Transverse colon (tissue), 4 donors: ENCODE results near the gene ANAPC16. TPM values are rescaled to one million over a fixed set of nuclear protein-coding genes. Genes with fewer than 3 reads are reported as not detected.

Experiments
- DNase-seq: peaks from one replicate; pipeline ENCODE4 v3.0.0-alpha.2; 2019
- H3K27ac ChIP-seq, 4 donors: fragments of 200-600 bp; sonication (generic); 2 replicates each; pipeline ENCODE4 v1.5.1; 2016 to 2018; ENCODE audit warnings: inconsistent platforms in 4 of 4
- H3K27me3 ChIP-seq: fragments of 200-600 bp; sonication (generic); 2 replicates; pipeline ENCODE4 v1.5.1; 2017; ENCODE audit warnings: inconsistent platforms
- H3K36me3 ChIP-seq, 4 donors: fragments of 200-600 bp; sonication (generic); 2 replicates each; pipeline ENCODE4 v1.5.1; 2017 to 2019; ENCODE audit warnings: inconsistent platforms in 4 of 4
- H3K4me1 ChIP-seq, 4 donors: fragments of 200-600 bp; sonication (generic); 2 replicates each; pipeline ENCODE4 v1.5.1; 2017 to 2020; ENCODE audit warnings: inconsistent platforms in 4 of 4
- H3K4me3 ChIP-seq, 4 donors: fragments of 200-600 bp; sonication (generic); 1 replicate in 1 of 4; 2 replicates in 3 of 4; pipeline versions ENCODE4 v1.5.1 to v1.6.1; 2017 to 2019; ENCODE audit warnings: inconsistent platforms in 4 of 4
- H3K9me3 ChIP-seq, 2 donors: fragments of 200-600 bp; sonication (generic); 2 replicates each; pipeline ENCODE4 v1.5.1; 2017 to 2019; ENCODE audit warnings: inconsistent platforms in 2 of 2
- CTCF ChIP-seq, 5 experiments: fragments of 200-600 bp in 3 of 5; fragments of 450-650 bp in 2 of 5; sonication (generic) in 3 of 5; IDR thresholded peaks; 1 replicate in 2 of 5; 2 replicates in 3 of 5; pipeline ENCODE4 v1.5.1; 2016 to 2017; ENCODE audit warnings: antibody characterized with exemption in 5 of 5, inconsistent platforms in 3 of 5, mild to moderate bottlenecking in 2 of 5, moderate library complexity in 1 of 5
- EP300 ChIP-seq: sonication (generic); formaldehyde crosslinking; IDR thresholded peaks from one replicate; pipeline ENCODE4 v1.6.1; 2017; ENCODE audit warnings: antibody characterized with exemption, low read depth
- POLR2A ChIP-seq: fragments of 450-650 bp; IDR thresholded peaks from one replicate; pipeline ENCODE4 v1.6.1; 2016; ENCODE audit warnings: antibody characterized with exemption, mild to moderate bottlenecking, moderate library complexity
- POLR2AphosphoS5 ChIP-seq, 3 donors: sonication (generic); formaldehyde crosslinking; IDR thresholded peaks; one replicate each; pipeline ENCODE4 v1.6.1; 2016; ENCODE audit warnings: antibody characterized with exemption in 3 of 3
- WGBS, 2 donors: methylation state at CpG; one replicate each; pipeline ENCODE4 v1.1.5; 2018; ENCODE audit warnings: low coverage in 1 of 2; 5-methylcytosine and 5-hydroxymethylcytosine counted together
- in situ Hi-C, 4 donors: fragments of 200-750 bp; cut with MboI; loops; one replicate each; pipeline versions ENCODE4 v1.15.0 to v1.15.1; 2017; ENCODE audit warnings: low sequenced_read_pairs in 3 of 4, low pct_ligation_motif_present in 1 of 4, low pct_unique_long_range_greater_than_20kb in 1 of 4
- intact Hi-C: fragments of 100-400 bp; cut with DNase I; formaldehyde crosslinking; loops from one replicate; pipeline ENCODE4 v1.15.1; 2023; ENCODE audit warnings: low total_unique reads
- total RNA-seq, 4 donors: library from RNA; depleted of rRNA; stranded (reverse); fragments of >200 nt; gene quantifications; one replicate each; pipeline ENCODE4 v1.1.0, GENCODE V29; 2016

The ANAPC16 gene
- total RNA-seq, 4 donors from 2014 or later: 57.6 to 77.4 (median 65.5) TPM

GRCh38 chr10:72234560-72235095, 18.8 kb downstream of the ANAPC16 start:
- intact Hi-C loops (no loop called here), in situ Hi-C loops (loop anchor here in 1 of 4 donors (25.0 kb wide), 1 partner anchor 103 kb away; no protein-coding TSS in a partner anchor)
- H3K4me3 ChIP-seq: no peak overlapping the region
- H3K4me1 ChIP-seq: peaks cover 0 to 7% (median 3%) of the 10 kb centered on the region in 4 donors
- WGBS, 2 donors: 67 to 74% methylated on average over 5 to 6 of the region's 6 CpGs
- H3K9me3 ChIP-seq: no peaks in the 10 kb centered on the region
- H3K27me3 ChIP-seq: no peaks in the 10 kb centered on the region
- no peak overlapping the region for H3K27ac ChIP-seq
- no peak for DNase-seq
- peaks cover 0 to 49% (median 23%) of the 10 kb centered on the region in 4 donors for H3K36me3 ChIP-seq
- TF ChIP-seq CTCF (IDR thresholded peaks at IDR 0.05): no peak
- TF ChIP-seq POLR2AphosphoS5 (IDR thresholded peaks at IDR 0.05): no peak
- TF ChIP-seq EP300: no peak
- TF ChIP-seq POLR2A: no peak

- no peaks in the 10 kb centered on the region for H3K4me1 ChIP-seq
- TF ChIP-seq POLR2A: no peak
- no peak for TF ChIP-seq CTCF (IDR thresholded peaks at IDR 0.05)
- DNase-seq: no peak
- in situ Hi-C loops: loop anchor here in 1 of 4 donors (25.0 kb wide), 1 partner anchor 102 kb away; no protein-coding TSS in a partner anchor
- no peak overlapping the region for H3K4me3 ChIP-seq
- no peaks in the 10 kb centered on the region for H3K27me3 ChIP-seq
- H3K27ac ChIP-seq: no peak overlapping the region
- 87 to 92% methylated on average over 6 of the region's 6 CpGs for WGBS, 2 donors
- intact Hi-C loops: no loop called here
- H3K9me3 ChIP-seq: no peaks in the 10 kb centered on the region
- H3K36me3 ChIP-seq: peaks cover 0 to 46% (median 23%) of the 10 kb centered on the region in 4 donors
Observed at GRCh38 chr10:72235544-72236279, 19.9 kb downstream of the ANAPC16 start.

DNA sequence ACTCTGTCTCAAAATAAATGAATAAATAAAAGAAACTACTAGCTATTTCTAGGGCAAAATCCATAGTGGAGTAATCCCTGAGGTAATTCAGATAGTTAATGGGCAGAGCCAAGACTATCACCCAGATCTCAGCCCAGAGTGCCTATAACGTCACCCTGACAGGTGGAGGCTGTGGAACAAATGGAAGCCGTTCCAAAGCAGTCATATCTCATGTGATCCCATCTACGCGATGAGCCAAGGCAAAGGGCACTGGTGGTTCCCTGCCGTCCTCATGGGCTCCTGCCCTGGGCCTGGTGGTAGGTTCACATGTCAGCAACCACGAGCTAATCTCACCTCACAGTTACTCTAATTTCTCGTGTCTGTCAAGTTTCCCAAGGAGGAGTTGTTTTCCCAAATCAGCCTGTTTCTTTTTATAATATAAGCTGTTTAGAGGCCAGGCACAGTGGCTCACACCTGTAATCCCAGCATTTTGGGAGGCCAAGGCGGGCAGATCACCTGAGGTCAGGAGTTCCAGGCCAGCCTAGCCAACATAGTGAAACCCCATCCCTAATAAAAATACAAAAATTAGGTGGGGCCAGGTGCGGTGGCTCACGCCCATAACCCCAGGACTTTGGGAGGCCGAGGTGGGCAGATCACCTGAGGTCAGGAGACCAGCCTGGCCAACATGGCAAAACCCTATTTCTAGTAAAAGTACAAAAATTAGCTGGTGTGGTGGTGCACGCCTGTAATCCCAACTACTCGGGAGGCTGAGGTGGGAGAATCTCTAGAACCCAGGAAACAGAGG, 22.8 kb downstream of the ANAPC16 start:
- Histone ChIP-seq H3K36me3 (peaks cover 0 to 27% (median 13%) of the 10 kb centered on the region in 4 donors), H3K9me3 (no peaks in the 10 kb centered on the region), H3K4me3 (no peak overlapping the region), H3K4me1 (peaks cover 8 to 17% (median 12%) of the 10 kb centered on the region in 4 donors), H3K27ac (no peak overlapping the region), H3K27me3 (no peaks in the 10 kb centered on the region)
- DNase-seq: no peak
- 93 to 98% methylated on average over 10 to 13 of the region's 13 CpGs for WGBS, 2 donors
- in situ Hi-C loops: loop anchor here in 1 of 4 donors (25.0 kb wide), 1 partner anchor 99 kb away; no protein-coding TSS in a partner anchor
- no peak for TF ChIP-seq EP300
- intact Hi-C loops: no loop called here

- no peaks in the 10 kb centered on the region for H3K27me3 ChIP-seq
Observed at GRCh38 chr10:72239409-72239808, 23.6 kb downstream of the ANAPC16 start.

More at GRCh38 chr10:72239409-72239808, 23.6 kb downstream of the ANAPC16 start:
- intact Hi-C loops: no loop called here
- Histone ChIP-seq H3K4me3 (no peak overlapping the region), H3K27ac (no peak overlapping the region), H3K4me1 (peaks cover 16 to 25% (median 20%) of the 10 kb centered on the region in 4 donors), H3K36me3 (peaks cover 0 to 19% (median 9%) of the 10 kb centered on the region in 4 donors), H3K9me3 (no peaks in the 10 kb centered on the region)
- no peak for DNase-seq
- in situ Hi-C loops: loop anchor here in 1 of 4 donors (25.0 kb wide), 1 partner anchor 98 kb away; no protein-coding TSS in a partner anchor
- TF ChIP-seq CTCF (IDR thresholded peaks at IDR 0.05): no peak
- no peak for TF ChIP-seq POLR2AphosphoS5 (IDR thresholded peaks at IDR 0.05)
- TF ChIP-seq EP300: no peak
- TF ChIP-seq POLR2A: no peak
- WGBS, 2 donors: 71 to 86% methylated on average over 1 of the region's 1 CpG
